Suprapubic skin (tissue), 4 donors: ENCODE results near the gene GRAMD4. TPM values are rescaled to one million over a fixed set of nuclear protein-coding genes. Genes with fewer than 3 reads are reported as not detected.

ENCODE experiments used
- DNase-seq, 2 donors: peaks; one replicate each; pipeline ENCODE4 v3.0.0-alpha.2; 2019; ENCODE audit warnings: low spot score in 2 of 2
- H3K27ac ChIP-seq: fragments of 200-600 bp; sonication (generic); one replicate; pipeline ENCODE4 v1.5.1; 2019
- H3K27me3 ChIP-seq: fragments of 200-600 bp; sonication (generic); one replicate; pipeline ENCODE4 v1.5.1; 2019
- H3K36me3 ChIP-seq: fragments of 200-600 bp; sonication (generic); one replicate; pipeline ENCODE4 v1.5.1; 2019
- H3K4me1 ChIP-seq: fragments of 200-600 bp; sonication (generic); one replicate; pipeline ENCODE4 v1.5.1; 2019
- H3K4me3 ChIP-seq: fragments of 200-600 bp; sonication (generic); one replicate; pipeline ENCODE4 v1.5.1; 2019; ENCODE audit warnings: mild to moderate bottlenecking
- H3K9me3 ChIP-seq: fragments of 200-600 bp; sonication (generic); one replicate; pipeline ENCODE4 v1.5.1; 2019
- EP300 ChIP-seq: sonication (generic); formaldehyde crosslinking; IDR thresholded peaks from one replicate; pipeline ENCODE4 v1.6.1; 2017; ENCODE audit warnings: antibody characterized with exemption
- POLR2A ChIP-seq, 2 donors: fragments of 450-650 bp; IDR thresholded peaks; one replicate each; pipeline ENCODE4 v1.6.1; 2017; ENCODE audit warnings: antibody characterized with exemption in 2 of 2, mild to moderate bottlenecking in 2 of 2, moderate library complexity in 2 of 2
- POLR2AphosphoS5 ChIP-seq, 3 donors: sonication (generic); formaldehyde crosslinking; IDR thresholded peaks; one replicate each; pipeline ENCODE4 v1.6.1; 2017; ENCODE audit warnings: antibody characterized with exemption in 3 of 3
- WGBS: methylation state at CpG from one replicate; pipeline ENCODE4 v1.1.5; 2018; 5-methylcytosine and 5-hydroxymethylcytosine counted together
- total RNA-seq, 4 donors: library from RNA; depleted of rRNA; stranded (reverse); fragments of >200 nt; gene quantifications; one replicate each; pipeline ENCODE4 v1.1.0, GENCODE V29; 2016
- TF ChIP-seq, protein P1 (sequence below), 2 donors: fragments of 200-600 bp in 1 of 2; fragments of 450-650 bp in 1 of 2; sonication (generic) in 1 of 2; IDR thresholded peaks; one replicate each; pipeline ENCODE4 v1.5.1; 2016 to 2019; ENCODE audit warnings: antibody characterized with exemption in 2 of 2, mild to moderate bottlenecking in 1 of 2, moderate library complexity in 1 of 2

The GRAMD4 gene
- total RNA-seq, 4 donors from 2014 or later: 64.1 to 230 (median 164) TPM

DNA sequence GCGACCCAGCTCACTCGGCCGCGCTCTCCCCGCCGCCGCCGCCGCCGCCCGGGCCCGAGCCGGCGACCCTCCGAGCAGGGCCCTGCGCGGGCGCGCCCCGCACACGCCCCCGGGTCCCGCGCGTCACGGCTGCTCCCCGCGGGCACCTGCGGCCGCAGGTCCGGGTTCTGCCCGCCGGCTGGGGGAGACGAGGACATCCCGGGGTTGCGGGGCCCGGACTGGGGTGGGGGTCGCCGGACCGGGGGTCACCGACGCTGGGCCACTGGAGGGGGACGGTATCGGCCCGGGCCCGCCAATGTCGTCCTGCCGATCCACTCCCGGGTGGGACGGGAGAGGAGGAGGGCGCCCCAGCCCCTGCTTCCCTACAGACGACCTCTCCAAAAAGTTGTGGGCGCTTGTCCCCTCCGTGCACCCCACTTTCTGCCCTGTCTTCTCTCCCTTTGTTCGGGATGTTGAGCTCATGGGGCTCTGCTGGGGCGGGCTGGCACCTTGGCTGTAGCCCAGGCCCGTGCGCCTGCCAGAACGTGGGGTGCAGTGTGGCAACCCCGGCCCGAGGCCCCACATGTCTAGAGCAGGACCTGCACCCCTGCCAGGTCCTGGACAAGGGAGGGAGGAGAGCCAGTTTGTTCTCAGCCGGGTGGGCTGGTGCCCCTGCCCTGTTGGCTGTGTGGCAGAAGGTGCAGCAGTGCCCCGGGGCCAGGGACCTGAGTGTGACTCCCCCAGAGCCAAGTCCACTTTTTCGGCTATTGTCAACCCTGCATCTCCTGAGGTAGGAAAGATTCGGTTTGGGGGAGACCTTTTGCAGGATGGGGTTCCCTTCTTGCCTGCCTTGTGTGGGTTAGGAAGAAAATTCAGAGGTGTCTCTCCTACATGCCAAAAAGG lies 42.6 kb upstream of the GRAMD4 start:
- TF ChIP-seq, protein P1, sequence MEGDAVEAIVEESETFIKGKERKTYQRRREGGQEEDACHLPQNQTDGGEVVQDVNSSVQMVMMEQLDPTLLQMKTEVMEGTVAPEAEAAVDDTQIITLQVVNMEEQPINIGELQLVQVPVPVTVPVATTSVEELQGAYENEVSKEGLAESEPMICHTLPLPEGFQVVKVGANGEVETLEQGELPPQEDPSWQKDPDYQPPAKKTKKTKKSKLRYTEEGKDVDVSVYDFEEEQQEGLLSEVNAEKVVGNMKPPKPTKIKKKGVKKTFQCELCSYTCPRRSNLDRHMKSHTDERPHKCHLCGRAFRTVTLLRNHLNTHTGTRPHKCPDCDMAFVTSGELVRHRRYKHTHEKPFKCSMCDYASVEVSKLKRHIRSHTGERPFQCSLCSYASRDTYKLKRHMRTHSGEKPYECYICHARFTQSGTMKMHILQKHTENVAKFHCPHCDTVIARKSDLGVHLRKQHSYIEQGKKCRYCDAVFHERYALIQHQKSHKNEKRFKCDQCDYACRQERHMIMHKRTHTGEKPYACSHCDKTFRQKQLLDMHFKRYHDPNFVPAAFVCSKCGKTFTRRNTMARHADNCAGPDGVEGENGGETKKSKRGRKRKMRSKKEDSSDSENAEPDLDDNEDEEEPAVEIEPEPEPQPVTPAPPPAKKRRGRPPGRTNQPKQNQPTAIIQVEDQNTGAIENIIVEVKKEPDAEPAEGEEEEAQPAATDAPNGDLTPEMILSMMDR (IDR thresholded peaks at IDR 0.05): no peak
- no peak for TF ChIP-seq POLR2A (IDR thresholded peaks at IDR 0.05)
- no peak for TF ChIP-seq POLR2AphosphoS5 (IDR thresholded peaks at IDR 0.05)
- TF ChIP-seq EP300: no peak
- Histone ChIP-seq H3K27me3 (no peaks in the 10 kb centered on the region), H3K4me1 (peaks cover 64% of the 10 kb centered on the region), H3K36me3 (no peaks in the 10 kb centered on the region), H3K9me3 (no peaks in the 10 kb centered on the region), H3K27ac (peak overlapping the region; percentile 82), H3K4me3 (peak overlapping the region; percentile 84)
- peak in 1 of 2 donors; percentile 71 for DNase-seq
- 4% methylated on average over 10 of the region's 65 CpGs for WGBS

DNA sequence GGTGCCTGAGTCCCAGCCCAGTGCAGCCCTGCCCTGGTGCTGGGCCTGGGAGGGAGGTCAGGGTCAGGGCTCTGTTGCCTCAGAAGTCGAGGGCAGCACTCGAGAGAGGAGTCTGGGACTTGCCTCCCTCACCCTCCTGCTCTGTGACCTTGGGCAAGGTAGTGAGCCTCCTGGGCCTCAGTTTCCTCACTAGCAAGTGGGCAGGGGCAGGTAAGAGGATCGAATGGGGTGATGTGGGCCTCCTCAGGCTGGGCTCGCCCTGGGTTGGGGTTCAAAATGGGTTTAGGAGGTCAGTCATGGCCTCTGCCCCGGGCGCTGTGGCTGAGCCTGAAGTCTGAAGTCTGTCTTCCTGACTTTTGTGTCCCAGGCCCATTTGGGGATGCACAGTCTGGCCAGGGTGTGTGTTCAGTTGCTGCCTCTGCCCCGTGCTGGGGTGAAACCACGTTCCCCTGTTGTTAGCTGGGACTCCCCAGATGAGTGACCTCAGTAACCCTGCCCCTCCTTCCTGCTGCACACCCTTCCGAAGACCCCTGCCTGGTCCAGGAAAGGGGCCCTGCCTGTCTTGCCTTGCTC lies 41.8 kb upstream of the GRAMD4 start:
- peak overlapping the region; percentile 84 for H3K4me3 ChIP-seq
- H3K27me3 ChIP-seq: no peaks in the 10 kb centered on the region
- H3K27ac ChIP-seq: peak overlapping the region; percentile 82
- WGBS: 0% methylated on average over 3 of the region's 9 CpGs
- no peaks in the 10 kb centered on the region for H3K36me3 ChIP-seq
- TF ChIP-seq EP300: no peak
- TF ChIP-seq POLR2AphosphoS5 (IDR thresholded peaks at IDR 0.05): no peak
- no peak for TF ChIP-seq POLR2A (IDR thresholded peaks at IDR 0.05)
- TF ChIP-seq, protein P1 (IDR thresholded peaks at IDR 0.05): no peak
- no peaks in the 10 kb centered on the region for H3K9me3 ChIP-seq
- H3K4me1 ChIP-seq: peaks cover 64% of the 10 kb centered on the region
- DNase-seq: peak in 1 of 2 donors; percentile 67

- WGBS: 60% methylated on average over 10 of the region's 15 CpGs
Observed at GRCh38 chr22:46578824-46579561, 41.2 kb upstream of the GRAMD4 start.

GRCh38 chr22:46579751-46580449 lies 40.3 kb upstream of the GRAMD4 start:
- peak in 1 of 2 donors; percentile 57 for DNase-seq
- peak overlapping the region; percentile 84 for H3K4me3 ChIP-seq

More at GRCh38 chr22:46578824-46579561, 41.2 kb upstream of the GRAMD4 start:
- DNase-seq: peak in 1 of 2 donors; percentile 69
- Histone ChIP-seq H3K27me3 (no peaks in the 10 kb centered on the region), H3K36me3 (no peaks in the 10 kb centered on the region), H3K9me3 (no peaks in the 10 kb centered on the region), H3K27ac (peak overlapping the region; percentile 82), H3K4me3 (peak overlapping the region; percentile 84), H3K4me1 (peaks cover 67% of the 10 kb centered on the region)
- no peak for TF ChIP-seq POLR2AphosphoS5 (IDR thresholded peaks at IDR 0.05)

More at GRCh38 chr22:46579751-46580449, 40.3 kb upstream of the GRAMD4 start:
- Histone ChIP-seq H3K9me3 (no peaks in the 10 kb centered on the region), H3K27ac (peak overlapping the region; percentile 56), H3K27me3 (no peaks in the 10 kb centered on the region), H3K36me3 (no peaks in the 10 kb centered on the region), H3K4me1 (peaks cover 76% of the 10 kb centered on the region)
- WGBS: 79% methylated on average over 6 of the region's 14 CpGs
- TF ChIP-seq, protein P1 (IDR thresholded peaks at IDR 0.05): no peak
- no peak for TF ChIP-seq POLR2A (IDR thresholded peaks at IDR 0.05)
- TF ChIP-seq EP300: no peak
- TF ChIP-seq POLR2AphosphoS5 (IDR thresholded peaks at IDR 0.05): no peak
